Activated CD4-positive, alpha-beta T cell treated with anti-CD3 and anti-CD28 coated beads, Interleukin-2, amount 50 U/mL, for 16 hours (primary cell): ENCODE results near the gene ARHGEF4.
"Not testable (repeated sequence)": the region's sequence is repeated elsewhere in the genome, so short reads cannot be mapped to it uniquely, and the experiment has no call there.

Experiments used
- DNase-seq: peaks from one replicate; pipeline ENCODE4 v3.0.0-alpha.2; 2020

Gene ARHGEF4

DNA sequence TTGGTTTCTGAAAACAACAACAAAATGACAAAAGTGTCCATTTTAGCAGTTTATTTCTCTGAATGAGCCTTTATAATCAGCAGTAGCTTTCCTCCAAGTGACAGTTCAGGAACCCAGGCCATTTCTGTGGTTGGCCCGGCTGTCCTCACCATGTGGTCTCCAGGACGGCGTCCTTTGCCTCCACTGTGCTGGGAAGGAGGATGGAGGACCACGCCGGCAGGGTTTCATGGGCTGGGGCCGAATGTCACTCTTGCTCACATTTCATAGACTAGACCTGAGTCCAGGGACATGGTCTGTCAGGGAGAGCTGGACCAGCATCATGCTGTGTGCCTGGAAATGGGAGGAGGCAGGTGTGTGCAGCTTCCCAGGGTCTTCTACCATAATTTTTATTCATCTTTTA, 50.9 kb downstream of the ARHGEF4 start:
- DNase-seq = no peak

DNA sequence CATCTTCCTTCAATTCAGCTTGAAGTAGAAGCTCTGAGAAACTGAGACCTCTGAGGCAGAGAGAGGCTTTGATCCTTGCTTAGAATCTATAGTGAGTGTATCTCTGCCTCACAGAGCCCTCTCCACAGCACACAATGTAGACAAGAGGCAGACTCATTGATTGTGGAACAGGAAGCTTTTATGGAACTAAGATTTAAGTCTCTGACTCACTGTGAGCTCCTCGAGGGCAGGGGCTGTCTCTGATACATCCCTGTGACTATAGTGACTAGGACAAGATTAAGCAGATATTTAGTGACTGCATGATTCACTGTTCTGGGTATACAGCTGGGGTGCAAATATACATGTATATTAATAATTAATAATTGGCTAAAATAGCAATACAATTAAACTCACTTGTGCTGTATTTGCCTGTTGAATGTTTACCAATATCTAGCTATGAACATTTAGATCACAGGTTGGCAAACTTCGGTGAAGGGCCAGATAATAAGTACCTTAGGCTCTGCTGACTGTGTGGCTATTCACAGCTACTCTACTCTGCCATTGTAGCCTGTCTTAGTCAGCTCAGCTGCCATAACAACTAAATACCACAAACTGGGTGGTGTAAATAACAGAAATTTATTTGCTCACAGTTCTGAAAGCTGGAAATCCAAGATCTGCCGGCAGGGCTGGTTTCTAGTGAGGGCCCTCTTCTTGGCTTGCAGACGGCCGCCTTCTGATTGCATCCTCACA, 54.4 kb downstream of the ARHGEF4 start:
- DNase-seq = no peak

DNA sequence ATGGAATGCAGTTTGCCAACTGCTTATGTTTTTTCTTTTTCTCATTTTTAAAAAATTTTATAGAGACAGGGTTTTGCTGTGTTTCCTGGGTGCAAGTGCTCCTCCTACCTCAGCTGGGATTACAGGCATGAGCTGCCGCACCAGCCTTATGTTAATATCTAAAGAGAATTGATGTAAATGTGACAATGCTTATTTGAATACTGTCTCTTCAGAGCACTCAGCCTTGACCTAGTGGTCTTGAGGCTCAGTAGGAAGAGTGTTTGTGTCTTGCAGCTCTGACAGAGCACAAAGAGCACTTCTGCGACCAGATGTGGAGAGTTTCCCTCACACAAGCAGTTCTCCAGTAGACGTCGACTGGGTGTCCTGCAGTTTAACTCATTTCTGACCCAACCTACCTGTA, 55.3 kb downstream of the ARHGEF4 start:
- no peak for DNase-seq

GRCh38 chr2:130892793-130893785, 56.4 kb downstream of the ARHGEF4 start:
- no peak for DNase-seq

- DNase-seq = no peak
Observed at GRCh38 chr2:130894326-130894942, 57.7 kb downstream of the ARHGEF4 start.

DNA sequence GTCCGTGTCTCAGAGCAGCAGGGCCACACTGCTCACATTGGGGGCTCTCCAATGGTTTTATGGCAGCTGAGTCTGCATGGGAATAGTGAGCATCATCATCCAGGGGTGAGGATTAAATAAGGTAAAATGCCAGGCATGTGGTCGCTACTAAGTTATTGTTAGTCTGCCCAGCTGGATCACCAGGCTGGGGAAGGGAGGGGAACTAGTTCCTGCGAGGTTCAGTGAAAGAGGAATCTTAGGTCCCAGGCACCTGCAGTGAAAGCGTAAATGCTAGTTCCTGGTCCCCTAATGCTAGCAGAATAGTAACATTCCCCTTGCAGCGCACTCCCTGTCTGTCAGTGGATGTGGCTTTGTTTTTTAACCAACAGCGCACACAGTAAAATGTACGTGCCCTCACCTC, 60.1 kb downstream of the ARHGEF4 start:
- DNase-seq = no peak

DNA sequence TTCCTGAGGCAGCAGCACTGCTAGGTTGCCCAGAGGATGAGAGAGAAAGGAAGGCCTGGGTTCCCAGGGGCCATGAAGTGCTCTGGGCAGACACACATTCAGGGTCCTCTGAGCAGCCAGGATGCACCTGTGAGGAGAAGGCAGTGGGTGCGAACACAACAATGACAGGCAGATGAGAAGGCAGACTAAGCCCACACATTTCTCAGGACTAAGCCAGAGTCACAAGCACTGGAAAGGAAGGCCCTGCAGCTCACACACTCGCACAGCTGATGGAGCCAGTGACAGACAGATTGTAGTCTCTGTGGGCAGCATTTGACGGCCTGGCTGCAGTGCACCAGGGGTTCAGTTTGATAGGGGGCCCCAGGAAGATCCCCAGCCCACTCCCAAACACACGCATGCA, 61.8 kb downstream of the ARHGEF4 start:
- DNase-seq = no peak

- DNase-seq = no peak
Observed at GRCh38 chr2:130899306-130899705, 62.6 kb downstream of the ARHGEF4 start.

GRCh38 chr2:130901061-130901460, 64.3 kb downstream of the ARHGEF4 start:
- DNase-seq = no peak

DNA sequence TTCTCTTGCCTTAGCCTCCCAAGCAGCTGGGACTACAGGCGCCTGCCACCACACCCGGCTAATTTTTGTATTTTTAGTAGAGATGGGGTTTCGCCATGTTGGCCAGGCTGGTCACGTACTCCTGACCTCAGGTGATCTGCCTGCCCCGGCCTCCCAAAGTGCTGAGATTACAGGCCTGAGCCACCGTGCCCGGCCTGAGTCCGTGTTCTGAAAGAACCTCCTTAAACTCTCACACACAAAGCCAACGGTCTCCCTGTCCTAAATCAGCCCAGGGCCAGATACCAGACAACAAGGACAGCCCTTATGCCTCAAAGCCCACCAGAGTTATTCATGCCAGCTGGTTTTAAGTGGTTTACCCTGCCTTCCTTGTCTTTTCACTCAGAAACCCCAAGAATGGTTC, 64.9 kb downstream of the ARHGEF4 start:
- not testable (repeated sequence) for DNase-seq

DNA sequence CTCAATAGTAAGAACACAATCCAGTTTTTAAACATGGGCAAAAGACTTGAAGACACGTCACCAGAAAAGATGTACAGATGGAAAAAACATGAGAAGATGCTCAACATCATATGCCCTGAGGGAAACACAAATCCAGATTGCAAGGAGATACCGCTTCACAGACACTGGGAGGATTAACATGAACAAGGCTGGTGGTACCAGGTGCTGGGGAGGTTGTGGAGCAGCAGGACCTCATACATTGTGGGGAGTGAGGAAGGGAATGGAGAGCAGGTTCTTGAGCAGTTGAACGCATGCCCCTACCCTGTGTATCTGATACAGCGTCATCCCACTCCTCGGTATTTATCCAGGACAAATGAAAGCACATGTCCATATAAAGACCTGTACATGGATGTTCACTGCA, 72.1 kb downstream of the ARHGEF4 start:
- DNase-seq = no peak

DNA sequence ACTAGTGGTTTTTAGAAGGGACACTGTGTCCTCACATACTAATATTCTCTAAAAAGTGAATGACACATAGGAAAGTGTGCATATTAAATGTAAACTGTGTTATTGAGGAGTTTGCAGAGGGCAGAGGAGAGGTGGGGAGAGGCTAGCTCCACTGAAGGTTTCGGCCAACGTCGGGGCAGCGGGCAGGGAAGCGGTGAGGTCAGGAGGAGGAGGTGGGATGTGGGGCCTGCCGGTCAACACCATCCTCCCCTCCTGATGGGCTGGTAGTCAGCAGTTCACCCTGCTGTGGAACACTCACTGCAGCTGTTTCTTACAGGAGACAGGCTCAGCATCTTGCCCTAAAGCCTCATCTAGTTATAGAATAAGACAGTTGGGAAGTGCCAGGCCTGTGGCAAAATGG, 74.2 kb downstream of the ARHGEF4 start:
- DNase-seq = no peak

- DNase-seq = no peak
Observed at GRCh38 chr2:130911482-130911881, 74.8 kb downstream of the ARHGEF4 start.

GRCh38 chr2:130911996-130912395, 75.3 kb downstream of the ARHGEF4 start:
- no peak for DNase-seq

DNA sequence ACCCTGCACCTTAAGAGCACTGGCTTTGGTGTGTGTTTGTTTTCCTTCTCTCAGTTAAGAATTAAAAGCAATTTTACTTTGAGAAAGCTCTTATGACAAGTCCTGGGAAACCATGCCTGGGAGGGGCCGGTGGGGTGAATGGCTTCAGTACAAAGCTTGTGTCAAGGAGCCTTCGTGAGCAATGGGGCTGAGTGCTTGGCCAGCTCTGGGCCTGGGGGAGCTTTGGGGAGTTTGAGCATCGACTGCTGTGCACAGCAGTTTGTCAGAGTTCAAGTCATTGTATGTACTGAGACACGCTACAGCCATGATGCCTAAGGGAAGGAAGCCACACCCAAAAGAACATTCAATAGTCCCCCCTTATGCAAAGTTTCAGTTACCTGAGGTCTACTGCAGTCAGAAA, 75.8 kb downstream of the ARHGEF4 start:
- no peak for DNase-seq

DNA sequence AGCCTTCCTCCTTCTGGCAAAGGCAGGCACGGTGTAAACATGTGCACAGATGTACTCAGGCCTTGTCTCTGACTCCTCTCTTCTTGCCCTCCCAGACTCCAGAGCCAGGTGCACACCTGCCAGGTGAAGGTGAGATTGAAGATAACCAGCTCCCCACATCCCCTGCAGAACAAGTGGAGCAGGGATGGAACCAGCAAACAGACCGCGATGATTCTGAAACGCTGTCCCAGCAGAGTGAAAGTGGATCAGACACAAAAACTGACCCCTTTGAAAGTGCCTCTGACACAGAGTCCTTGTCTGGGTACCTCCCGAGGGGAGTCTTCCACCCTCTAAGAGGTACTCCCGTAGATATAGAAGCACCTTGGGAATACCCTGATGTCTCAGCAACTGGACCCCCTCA, 77.2 kb downstream of the ARHGEF4 start:
- DNase-seq = no peak

GRCh38 chr2:130915149-130915548, 78.4 kb downstream of the ARHGEF4 start:
- DNase-seq = no peak

- DNase-seq = no peak
Observed at GRCh38 chr2:130915595-130916437, 79.1 kb downstream of the ARHGEF4 start.

GRCh38 chr2:130916438-130916705, 79.7 kb downstream of the ARHGEF4 start:
- DNase-seq = no peak

DNA sequence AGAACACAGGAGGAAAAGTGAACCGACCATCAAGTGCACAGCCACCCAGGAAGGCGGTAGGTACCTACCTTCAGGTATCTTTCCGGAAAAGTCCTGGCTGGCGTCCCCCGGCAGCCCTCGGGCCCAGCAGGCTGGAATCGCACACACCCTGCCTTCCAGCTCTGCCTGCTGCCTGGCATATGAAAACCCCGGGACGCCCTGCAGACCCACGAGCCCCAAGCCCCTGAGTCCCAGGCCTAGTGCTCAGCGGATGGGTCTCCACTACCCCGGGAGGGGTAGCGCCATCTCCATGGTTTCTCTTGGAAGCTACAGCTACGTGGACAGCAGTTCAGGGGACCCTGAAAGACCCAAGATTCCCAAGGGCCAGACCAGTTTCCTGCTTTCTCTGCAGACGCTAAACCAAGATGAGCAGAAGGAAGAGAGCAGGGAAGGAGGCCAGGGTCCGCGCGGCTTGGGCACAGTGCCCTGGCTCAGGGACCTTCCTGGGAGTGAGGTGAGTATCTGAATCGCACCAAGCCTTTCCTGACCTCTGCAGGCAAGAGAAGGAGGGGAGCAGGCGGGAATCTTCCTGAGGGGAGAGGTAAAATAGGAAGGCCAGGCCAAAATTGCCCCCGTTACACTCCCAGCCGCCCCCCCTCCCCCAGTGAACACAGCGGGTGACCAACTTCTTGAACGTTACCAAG, 80.4 kb downstream of the ARHGEF4 start:
- DNase-seq = no peak

GRCh38 chr2:130918393-130918792, 81.7 kb downstream of the ARHGEF4 start:
- no peak for DNase-seq

GRCh38 chr2:130920415-130921163, 83.9 kb downstream of the ARHGEF4 start:
- DNase-seq = peak; percentile 28
